ENCODE measurements around the gene DYNLL1. TPM values are rescaled to one million over a fixed set of nuclear protein-coding genes. Genes with fewer than 3 reads are reported as not detected.
A peak's percentile ranks its signal among the peaks of the same experiment; 100 is the strongest.

Gene DYNLL1
- total RNA-seq, 1 experiment from 2014 or later: 617 TPM

DNA sequence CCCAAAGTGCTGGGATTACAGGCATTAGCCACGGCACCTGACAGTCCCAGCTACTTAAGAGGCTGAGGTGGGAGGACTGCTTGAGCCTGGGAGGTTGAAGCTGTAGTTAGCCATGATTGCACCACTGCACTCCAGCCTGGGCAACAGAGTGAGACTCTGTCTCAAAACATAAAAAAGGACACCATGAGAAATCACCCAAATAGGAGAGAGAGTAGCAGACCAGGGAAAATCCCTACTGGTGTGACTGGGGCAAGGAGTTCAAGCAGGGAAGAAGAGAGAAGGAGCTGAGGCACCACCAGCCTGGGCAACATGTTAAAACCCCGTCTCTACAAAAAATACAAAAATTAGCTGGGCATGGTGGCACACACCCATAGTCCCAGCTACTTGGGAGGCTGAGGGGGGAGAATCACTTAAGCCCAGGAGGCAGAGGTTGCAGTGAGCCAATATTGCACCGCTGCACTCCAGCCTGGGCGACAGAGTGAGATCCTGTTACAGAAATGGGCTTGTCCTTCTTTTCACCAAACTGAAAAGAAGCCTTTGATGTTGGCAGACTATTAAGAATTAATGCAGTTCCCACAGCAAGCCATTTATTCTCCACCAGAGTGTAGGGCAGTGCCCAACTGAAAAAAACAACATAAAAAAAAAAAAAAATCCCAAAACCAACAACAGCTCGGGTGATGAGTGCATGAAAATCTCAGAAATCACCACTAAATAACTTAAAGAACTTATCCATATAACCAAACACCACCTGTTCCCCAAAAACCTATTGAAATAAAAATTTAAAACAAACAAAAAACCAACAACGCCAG lies 21.9 kb upstream of the DYNLL1 start:
- Histone ChIP-seq H3K36me3 (ENCODE audit: insufficient read depth, low read length, poor library complexity, severe bottlenecking) (no peaks in the 10 kb centered on the region), H3K27me3 (replicated peaks; ENCODE audit: insufficient read depth, low read depth, low read length, poor library complexity) (no peaks in the 10 kb centered on the region), H3K27ac (ENCODE audit: low read depth, low read length, poor library complexity, severe bottlenecking) (no peak overlapping the region), H3K4me3 (ENCODE audit: low read depth, low read length, poor library complexity, severe bottlenecking) (no peak overlapping the region), H3K9me3 (ENCODE audit: low read depth, low read length, poor library complexity, severe bottlenecking) (no peaks in the 10 kb centered on the region), H3K4me1 (ENCODE audit: insufficient read depth, low read length, poor library complexity, severe bottlenecking) (peaks cover 9% of the 10 kb centered on the region)
- intact Hi-C loops (cut with micrococcal nuclease; ENCODE audit: unreplicated experiment): no loop called here
- ChIA-PET POLR2A (ENCODE audit: low non-redundant PET) (interaction anchor here (0.6 kb wide), 1 partner anchor 183 kb away, joined by 3 read pairs; no protein-coding TSS in a partner anchor), CTCF (no interaction called here)
- TF ChIP-seq, protein P1, sequence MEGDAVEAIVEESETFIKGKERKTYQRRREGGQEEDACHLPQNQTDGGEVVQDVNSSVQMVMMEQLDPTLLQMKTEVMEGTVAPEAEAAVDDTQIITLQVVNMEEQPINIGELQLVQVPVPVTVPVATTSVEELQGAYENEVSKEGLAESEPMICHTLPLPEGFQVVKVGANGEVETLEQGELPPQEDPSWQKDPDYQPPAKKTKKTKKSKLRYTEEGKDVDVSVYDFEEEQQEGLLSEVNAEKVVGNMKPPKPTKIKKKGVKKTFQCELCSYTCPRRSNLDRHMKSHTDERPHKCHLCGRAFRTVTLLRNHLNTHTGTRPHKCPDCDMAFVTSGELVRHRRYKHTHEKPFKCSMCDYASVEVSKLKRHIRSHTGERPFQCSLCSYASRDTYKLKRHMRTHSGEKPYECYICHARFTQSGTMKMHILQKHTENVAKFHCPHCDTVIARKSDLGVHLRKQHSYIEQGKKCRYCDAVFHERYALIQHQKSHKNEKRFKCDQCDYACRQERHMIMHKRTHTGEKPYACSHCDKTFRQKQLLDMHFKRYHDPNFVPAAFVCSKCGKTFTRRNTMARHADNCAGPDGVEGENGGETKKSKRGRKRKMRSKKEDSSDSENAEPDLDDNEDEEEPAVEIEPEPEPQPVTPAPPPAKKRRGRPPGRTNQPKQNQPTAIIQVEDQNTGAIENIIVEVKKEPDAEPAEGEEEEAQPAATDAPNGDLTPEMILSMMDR (conservative IDR thresholded peaks at IDR 0.05; ENCODE audit: low read depth, low read length): no peak
- no peak for TF ChIP-seq EZH2 (IDR thresholded peaks at IDR 0.05; ENCODE audit: borderline replicate concordance, low read depth, low read length, poor library complexity, severe bottlenecking)
- no TSS peak for BruUV-seq (replicated peaks)
- DNase-seq (ENCODE audit: low spot score): no peak

DNA sequence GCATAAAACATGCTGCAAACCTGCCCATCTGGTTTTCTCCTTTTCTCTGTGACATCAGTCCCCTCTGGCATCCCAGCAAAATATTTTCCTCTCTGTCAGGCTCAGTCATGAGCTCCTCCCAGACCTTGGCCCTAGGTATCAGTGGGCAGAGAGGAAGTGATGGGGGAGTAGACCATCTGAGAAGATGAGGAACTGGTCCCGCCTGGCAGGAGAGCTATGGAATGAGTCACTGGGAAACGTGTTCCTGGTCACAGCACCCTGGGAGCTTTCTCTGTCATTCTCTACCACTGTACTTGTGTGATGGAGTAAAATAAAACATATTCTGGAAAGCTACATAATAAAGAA lies 21.3 kb upstream of the DYNLL1 start:
- CTCF ChIA-PET: no interaction called here
- DNase-seq (ENCODE audit: low spot score): peak; percentile 42
- intact Hi-C loops (cut with micrococcal nuclease; ENCODE audit: unreplicated experiment): no loop called here
- H3K36me3 ChIP-seq (ENCODE audit: insufficient read depth, low read length, poor library complexity, severe bottlenecking): no peaks in the 10 kb centered on the region
- no peak overlapping the region for H3K27ac ChIP-seq (ENCODE audit: low read depth, low read length, poor library complexity, severe bottlenecking)
- peaks cover 9% of the 10 kb centered on the region for H3K4me1 ChIP-seq (ENCODE audit: insufficient read depth, low read length, poor library complexity, severe bottlenecking)
- POLR2A ChIA-PET (ENCODE audit: low non-redundant PET): no interaction called here
- TF ChIP-seq, protein P1 (conservative IDR thresholded peaks at IDR 0.05; ENCODE audit: low read depth, low read length): no peak
- no peak for TF ChIP-seq EZH2 (IDR thresholded peaks at IDR 0.05; ENCODE audit: borderline replicate concordance, low read depth, low read length, poor library complexity, severe bottlenecking)
- H3K27me3 ChIP-seq (replicated peaks; ENCODE audit: insufficient read depth, low read depth, low read length, poor library complexity): no peaks in the 10 kb centered on the region
- H3K4me3 ChIP-seq (ENCODE audit: low read depth, low read length, poor library complexity, severe bottlenecking): no peak overlapping the region
- no peaks in the 10 kb centered on the region for H3K9me3 ChIP-seq (ENCODE audit: low read depth, low read length, poor library complexity, severe bottlenecking)
- BruUV-seq (replicated peaks): no TSS peak

DNA sequence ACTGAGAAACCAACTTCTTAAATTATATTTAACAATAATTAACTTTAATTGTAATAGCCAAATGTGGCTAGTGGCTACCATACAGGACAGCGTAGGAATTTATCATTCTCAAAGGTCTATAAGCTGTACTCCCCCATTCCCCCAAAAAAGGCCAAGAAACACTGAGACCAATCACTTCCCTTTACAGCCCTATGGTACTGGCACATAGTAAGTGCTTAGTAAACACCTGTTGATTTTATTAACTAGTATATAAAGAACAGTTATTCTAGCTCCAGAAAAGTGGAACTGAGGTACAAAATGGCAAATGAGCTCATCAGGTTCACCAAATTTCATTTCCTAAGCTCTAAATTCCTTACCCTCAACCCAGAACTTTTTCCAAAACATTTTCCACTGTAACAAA lies 20.3 kb upstream of the DYNLL1 start:
- H3K4me1 ChIP-seq (ENCODE audit: insufficient read depth, low read length, poor library complexity, severe bottlenecking): peaks cover 9% of the 10 kb centered on the region
- H3K4me3 ChIP-seq (ENCODE audit: low read depth, low read length, poor library complexity, severe bottlenecking): no peak overlapping the region
- POLR2A ChIA-PET (ENCODE audit: low non-redundant PET): interaction anchor here (0.6 kb wide), 1 partner anchor 877 kb away, joined by 4 read pairs; no protein-coding TSS in a partner anchor
- no peak overlapping the region for H3K27ac ChIP-seq (ENCODE audit: low read depth, low read length, poor library complexity, severe bottlenecking)
- CTCF ChIA-PET: no interaction called here
- no peaks in the 10 kb centered on the region for H3K27me3 ChIP-seq (replicated peaks; ENCODE audit: insufficient read depth, low read depth, low read length, poor library complexity)
- DNase-seq (ENCODE audit: low spot score): no peak
- intact Hi-C loops (cut with micrococcal nuclease; ENCODE audit: unreplicated experiment): no loop called here
- BruUV-seq (replicated peaks): no TSS peak
- no peak for TF ChIP-seq EZH2 (IDR thresholded peaks at IDR 0.05; ENCODE audit: borderline replicate concordance, low read depth, low read length, poor library complexity, severe bottlenecking)
- TF ChIP-seq, protein P1 (conservative IDR thresholded peaks at IDR 0.05; ENCODE audit: low read depth, low read length): no peak
- no peaks in the 10 kb centered on the region for H3K9me3 ChIP-seq (ENCODE audit: low read depth, low read length, poor library complexity, severe bottlenecking)
- no peaks in the 10 kb centered on the region for H3K36me3 ChIP-seq (ENCODE audit: insufficient read depth, low read length, poor library complexity, severe bottlenecking)
